GM21367 (cell line): Measurements from ENCODE around the gene FAM234A.

Experiments used
- ATAC-seq: cut with Tn5 transposase; IDR thresholded peaks from one replicate; pipeline ENCODE4 v1.9.1; 2021; ENCODE audit not compliant: unreplicated experiment

The FAM234A gene

GRCh38 chr16:280552-280951 lies 45.9 kb downstream of the FAM234A start, which contains the start of gene ARHGDIG:
TSS of gene ARHGDIG (plus strand) at chr16:280591. CDS start at chr16:280681, 90 bp downstream.
- no peak for ATAC-seq

GRCh38 chr16:280991-281659 lies 46.5 kb downstream of the FAM234A start:
- no peak for ATAC-seq

- no peak for ATAC-seq
These were observed 47.1 kb downstream of the FAM234A start for GRCh38 chr16:281660-282255.

- ATAC-seq, result no peak
These were observed 47.9 kb downstream of the FAM234A start for GRCh38 chr16:282491-282890.

- ATAC-seq, result no peak
These were observed 48.6 kb downstream of the FAM234A start, which contains the start of gene PDIA2 for GRCh38 chr16:283033-283805. TSS of gene PDIA2 (plus strand) at chr16:283164. CDS start at chr16:283170, 6 bp downstream.

- no peak for ATAC-seq
These were observed 49.8 kb downstream of the FAM234A start for GRCh38 chr16:284204-285120.

GRCh38 chr16:285146-286055 lies 50.8 kb downstream of the FAM234A start:
- no peak for ATAC-seq

GRCh38 chr16:286491-287297 lies 52.1 kb downstream of the FAM234A start:
- ATAC-seq, result no peak

GRCh38 chr16:287298-287811 lies 52.7 kb downstream of the FAM234A start:
- no peak for ATAC-seq

- no peak for ATAC-seq
These were observed 53.6 kb downstream of the FAM234A start for GRCh38 chr16:287981-288920.

- no peak for ATAC-seq
These were observed 54.9 kb downstream of the FAM234A start for GRCh38 chr16:289395-289997.

GRCh38 chr16:290015-290680 lies 55.5 kb downstream of the FAM234A start:
- ATAC-seq, result no peak

GRCh38 chr16:290681-291405 lies 56.2 kb downstream of the FAM234A start:
- no peak for ATAC-seq

- no peak for ATAC-seq
These were observed 56.9 kb downstream of the FAM234A start for GRCh38 chr16:291539-291938.

- ATAC-seq, result no peak
These were observed 58.6 kb downstream of the FAM234A start for GRCh38 chr16:293043-293775.
